GM19395 (cell line): ENCODE results near the gene FASTKD2.
A peak's percentile ranks its signal among the peaks of the same experiment; 100 is the strongest.

Experiments used
- ATAC-seq: cut with Tn5 transposase; IDR thresholded peaks from one replicate; pipeline ENCODE4 v1.9.1; 2021; ENCODE audit warnings: mild to moderate bottlenecking, moderate library complexity; ENCODE audit not compliant: unreplicated experiment

Gene FASTKD2

DNA sequence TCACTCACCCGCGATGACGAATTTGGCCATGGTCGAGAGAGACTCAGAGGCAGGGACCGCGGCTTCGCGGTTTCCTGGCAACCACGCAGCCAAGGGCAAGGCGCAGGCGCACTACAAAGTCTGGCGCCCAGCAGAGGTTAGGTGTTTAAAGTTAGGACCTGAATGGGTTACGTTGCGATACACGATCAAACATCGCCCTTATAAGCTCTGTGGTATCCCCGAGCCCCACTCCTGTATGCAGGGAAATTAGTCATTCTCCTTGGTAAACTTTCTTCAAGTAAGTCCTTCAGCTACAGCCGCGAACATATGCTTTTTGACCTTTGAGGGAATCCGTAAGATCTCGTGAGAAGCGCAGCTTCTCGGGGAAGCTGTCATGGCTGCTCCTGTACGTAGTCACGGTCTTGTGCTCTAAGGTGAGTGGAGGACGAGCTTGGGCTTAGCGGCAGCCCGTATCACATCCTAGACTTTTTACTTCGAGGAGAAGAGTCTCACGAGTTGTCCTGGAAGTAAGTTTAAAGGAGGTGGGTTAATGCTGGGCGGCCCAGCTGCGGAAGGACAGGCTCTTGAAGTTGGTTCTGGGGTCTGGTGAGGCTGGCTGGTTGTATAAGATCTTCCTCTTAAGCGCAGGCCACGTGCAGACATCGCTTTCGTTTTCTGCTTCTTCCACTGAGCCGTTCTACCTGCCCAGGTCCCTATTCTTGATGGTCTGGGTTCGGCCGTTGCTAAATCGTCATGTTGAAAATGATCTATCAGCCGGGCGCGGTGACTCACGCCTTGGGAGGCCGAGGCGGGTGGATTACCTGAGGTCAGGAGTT lies at the start of gene FASTKD2, which contains the start of gene MDH1B:
Gene FASTKD2 (plus strand): TSS at position 365 of the 815 bp plus-strand sequence. CDS start 1,088 bp downstream, outside the sequence.
Gene MDH1B (minus strand): TSS at position 87 of the 815 bp plus-strand sequence. CDS start 57 bp downstream, at position 30.
- ATAC-seq = peak; percentile 96

DNA sequence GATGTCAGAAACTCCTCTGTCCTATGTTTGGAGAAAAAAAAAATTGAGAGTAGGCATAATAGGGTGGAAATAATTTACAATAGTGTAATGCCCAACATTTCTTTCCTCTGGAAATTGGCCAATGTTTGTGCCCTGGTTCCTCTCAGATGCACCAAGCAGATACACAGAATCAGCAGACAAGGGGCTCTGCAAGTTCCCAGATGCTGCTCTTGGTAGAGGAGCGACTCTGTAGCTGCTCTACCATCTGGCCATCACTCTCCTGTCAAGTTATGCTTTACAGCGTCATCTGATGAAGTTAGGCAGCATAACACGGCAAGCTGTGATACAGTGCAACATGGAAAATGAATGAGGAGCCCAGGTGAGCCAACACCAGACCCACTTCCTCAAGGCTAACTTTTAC lies 48.8 kb upstream of the FASTKD2 start:
- ATAC-seq = no peak

DNA sequence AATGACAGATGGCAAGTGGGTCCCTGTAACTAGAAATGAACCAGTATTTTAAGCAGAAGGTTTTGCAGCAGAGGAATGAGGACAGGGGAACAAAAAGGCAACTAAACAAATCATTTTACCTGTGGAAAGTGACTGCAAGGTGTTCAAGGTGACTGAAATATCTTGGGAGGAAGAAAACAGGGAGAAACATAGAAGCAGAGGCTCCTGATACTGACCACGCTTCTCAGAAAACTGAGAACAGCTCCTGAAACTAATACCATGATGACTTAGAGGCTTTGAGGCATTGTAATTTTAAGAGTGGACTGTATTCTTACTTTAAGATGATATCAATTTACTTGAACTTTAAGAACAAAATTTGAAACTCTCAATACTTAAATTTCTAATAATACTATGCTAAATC lies 47.1 kb upstream of the FASTKD2 start, which contains the start of gene DYTN:
Gene DYTN (minus strand): TSS at position 101 of the 400 bp plus-strand sequence. CDS start 117 bp downstream, outside the sequence.
- no peak for ATAC-seq

DNA sequence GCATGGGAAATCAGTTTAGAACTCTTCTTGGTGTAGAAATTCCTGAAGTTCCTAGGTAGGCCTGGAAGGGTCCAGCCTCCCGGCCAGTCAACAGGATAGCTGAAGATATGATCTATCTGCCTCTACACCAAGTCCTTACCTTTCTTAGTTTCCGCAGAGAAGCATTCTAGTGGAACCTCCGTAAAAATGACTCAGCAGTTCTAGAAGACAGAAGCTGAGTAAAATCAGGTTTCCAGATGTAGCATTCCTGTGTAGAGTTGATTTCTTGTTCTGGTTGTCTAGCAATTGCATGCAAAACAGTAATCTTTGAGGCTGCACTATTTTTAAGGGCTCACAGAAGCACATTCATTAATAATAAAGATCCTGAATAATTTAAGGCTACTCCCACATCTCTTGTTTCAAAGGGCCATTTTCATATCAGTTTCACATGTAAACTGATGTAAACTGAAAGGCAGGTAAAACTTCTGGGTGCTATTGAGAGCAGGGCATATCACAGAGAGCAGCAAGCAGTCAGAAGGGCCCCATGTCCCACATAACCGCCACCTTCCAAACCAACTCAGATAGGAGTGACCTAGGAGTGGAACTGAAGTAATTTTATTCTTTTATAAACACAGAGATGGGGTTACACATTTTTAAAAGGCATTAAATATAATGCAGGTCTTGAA lies 44.0 kb upstream of the FASTKD2 start:
- peak; percentile 91 for ATAC-seq

DNA sequence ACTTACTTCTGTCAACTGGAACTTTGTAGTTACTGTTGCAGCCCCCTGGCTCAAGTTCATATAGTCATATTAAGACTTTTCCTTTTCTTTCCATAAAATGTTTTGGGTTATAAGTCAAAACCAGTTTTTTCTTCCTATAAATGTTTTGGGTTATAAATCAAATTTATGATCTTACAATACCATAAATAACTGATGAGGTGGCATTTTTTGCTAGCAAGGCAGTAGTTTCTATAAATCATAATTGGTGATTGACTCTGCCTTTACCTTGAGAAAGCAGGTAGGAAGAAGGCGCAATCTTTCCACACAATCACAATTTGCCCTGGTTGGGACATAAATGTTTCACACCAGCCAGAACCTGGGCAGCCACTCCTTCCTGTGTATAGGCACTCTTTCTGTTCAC lies 42.1 kb upstream of the FASTKD2 start:
- no peak for ATAC-seq

DNA sequence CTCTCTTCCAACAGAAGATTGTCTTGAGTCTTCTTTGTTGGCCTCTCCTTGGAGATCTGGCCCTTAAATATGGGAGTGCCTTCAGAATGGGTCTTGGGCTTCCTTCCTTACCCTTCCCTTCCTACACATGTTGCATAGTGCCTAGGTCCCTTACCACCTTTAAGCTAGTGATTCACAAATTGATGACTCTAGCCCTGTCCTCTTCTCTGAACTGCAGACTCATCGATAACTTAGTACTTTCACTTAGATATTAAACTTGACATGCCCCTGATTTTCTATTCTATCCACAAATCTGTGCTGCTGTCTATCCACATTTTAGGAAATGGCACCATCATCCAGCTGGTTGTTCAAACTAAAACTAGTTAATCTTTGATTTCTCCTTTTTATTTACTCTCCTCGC lies 38.1 kb upstream of the FASTKD2 start:
- ATAC-seq = no peak

DNA sequence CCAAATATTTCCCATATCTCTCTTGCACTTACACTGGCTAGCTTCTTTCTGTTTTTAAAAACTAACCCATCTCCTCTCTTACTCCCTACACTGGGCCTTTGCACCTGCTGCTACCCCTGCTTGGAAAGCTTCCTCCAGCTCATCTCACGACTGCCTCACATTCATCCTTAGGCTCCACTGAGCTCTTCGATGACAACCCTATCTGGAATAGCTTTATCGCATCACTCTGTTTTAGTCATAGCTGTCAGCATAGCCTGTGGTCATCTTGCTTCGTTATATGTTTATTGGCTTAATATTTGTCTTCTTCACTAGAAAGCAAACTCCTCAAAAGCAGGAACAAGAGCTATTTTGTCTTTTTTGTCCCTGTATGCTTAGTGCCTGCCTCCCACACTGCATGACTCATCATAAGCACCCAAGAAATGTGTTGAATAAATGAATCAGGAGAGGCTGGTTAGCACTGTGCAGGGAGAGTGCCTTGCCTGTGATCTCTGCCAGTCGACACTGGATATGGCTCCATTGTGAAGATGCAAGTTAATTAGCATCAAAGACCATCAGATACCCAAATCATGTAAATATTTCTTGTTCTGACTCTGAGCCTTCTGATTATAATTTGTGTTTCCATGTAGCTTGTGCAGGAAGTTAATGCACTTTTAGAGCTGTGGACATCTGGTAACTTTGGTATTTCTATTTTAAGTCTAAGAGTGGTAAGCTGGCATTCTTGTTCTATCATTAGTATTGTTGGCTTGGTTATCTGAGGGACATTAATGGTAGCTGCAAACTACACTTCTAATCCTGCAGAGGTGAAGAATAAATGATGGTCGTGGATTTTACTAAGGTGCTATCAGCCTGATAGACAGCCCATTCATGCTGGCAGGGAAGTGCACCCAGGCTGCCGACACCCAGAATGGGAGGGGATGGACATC lies 36.9 kb upstream of the FASTKD2 start:
- no peak for ATAC-seq

DNA sequence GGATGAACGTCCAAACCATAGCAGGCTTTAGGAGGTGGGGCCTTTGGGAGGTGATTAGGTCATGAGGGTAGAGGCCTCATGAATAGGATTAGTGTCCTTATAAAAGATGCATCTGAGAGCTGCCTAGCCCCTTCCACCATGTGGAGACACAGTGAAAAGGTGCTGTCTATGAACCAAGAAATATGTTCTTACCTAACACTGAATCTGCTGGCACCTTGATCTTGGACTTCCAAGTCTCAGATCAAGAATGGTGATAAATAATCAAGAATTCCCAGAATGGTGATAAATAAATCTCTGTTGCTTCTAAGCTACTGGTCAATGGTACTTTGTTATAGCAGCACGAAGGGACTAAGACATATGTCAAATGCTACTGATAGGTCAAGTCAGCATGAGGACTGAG lies 32.1 kb upstream of the FASTKD2 start:
- ATAC-seq = no peak

DNA sequence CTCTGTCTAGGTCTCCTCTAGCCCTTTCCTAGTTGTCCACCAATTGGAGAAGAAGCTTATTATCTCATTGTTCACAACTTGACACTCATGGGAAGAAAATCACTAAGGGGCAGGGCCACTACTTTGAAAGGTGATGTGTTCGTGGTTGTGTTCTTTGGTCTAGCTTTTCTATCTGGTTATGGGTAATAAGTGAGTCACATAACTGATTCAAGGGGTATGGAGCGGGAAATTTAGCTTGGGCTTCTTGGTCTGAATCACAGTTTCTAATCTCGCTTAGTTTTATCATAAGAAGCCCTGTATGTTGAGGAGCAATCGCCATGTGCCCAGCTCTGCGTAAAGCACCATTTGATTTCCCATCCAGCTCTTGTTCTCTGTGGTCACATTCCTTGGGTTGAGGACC lies 28.5 kb upstream of the FASTKD2 start:
- ATAC-seq = no peak

DNA sequence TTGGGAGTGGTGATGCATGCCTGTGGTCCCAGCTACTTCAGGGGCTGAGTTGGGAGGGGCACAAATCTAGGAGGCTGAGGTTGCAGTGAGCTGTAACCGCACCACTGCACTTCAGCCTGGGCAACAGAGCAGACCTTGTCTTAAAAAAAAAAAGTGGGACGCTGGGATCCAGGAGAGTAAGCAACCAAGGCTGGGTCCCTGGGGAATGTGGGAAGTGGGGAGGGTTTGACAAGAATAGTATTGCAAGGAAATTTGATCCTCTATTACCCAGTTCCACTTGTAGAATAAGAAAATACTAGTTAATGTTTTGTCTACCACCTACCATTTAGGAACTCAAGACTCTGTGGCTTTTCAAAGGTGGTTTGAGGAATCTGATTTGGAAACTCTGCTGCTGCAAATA lies 26.1 kb upstream of the FASTKD2 start:
- ATAC-seq = no peak

DNA sequence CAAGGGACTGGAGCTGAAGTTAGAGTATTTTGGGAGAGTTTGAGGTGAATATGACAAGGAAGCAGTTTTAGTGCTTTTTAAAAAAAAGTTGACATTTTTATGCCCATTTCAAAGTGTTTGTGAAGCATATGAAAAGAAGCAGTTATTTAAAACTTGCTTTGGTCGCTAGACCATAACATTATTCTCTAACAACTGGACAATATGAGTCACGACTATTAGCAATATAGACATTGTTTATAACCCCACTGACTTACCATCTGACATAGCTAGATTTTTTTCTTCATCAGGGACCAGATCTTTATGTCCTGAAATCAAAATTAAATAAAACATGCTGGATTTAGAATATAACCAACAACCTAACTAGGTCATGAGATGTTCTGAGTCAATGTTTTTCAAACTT lies 24.6 kb upstream of the FASTKD2 start:
- no peak for ATAC-seq

DNA sequence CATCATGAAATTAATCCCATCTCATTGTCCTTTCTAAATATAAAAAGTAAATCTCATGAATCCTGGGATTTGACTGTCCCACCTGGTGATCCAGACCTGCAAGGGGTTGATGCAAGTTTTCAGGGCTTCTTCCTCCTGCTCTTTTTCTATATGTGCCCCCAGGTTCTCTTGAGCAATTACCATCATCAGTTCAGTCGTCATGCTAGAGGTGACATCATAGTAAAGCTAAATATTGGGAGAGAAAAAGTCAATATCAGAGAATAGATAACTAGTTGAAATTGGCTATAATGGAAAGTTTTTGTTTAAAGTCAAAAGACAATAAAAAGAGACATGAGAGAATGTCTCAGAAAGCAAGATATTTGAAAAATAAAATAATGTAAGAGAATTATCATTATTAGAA lies 8.6 kb upstream of the FASTKD2 start:
- no peak for ATAC-seq

DNA sequence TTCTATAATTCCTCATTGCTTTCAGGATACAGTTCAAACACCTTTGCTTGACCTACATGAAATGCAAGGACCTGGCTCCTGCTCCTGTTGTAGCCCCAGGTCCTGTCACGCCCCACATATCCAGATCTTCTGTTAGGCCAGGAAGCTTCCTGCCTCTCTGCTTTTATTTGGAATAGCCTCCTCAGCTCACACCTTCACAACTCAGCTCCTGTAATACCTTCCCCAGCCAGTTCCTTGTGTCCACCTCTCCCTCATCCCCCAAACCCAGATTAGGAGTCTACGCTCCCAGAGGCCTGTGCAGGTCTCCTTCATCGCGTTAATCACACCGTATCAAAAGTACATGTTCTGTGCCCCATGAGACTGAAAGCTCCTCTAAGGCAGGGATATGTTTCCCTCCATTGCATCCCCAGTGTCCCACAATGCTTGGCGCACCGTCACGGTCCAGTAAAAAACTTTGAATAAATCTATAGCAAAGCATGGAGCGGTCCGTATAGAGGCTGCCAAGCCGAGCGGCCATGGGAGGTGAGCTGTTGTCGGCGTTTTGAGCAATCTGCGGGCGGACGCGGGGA lies 649 bp upstream of the FASTKD2 start:
- no peak for ATAC-seq

DNA sequence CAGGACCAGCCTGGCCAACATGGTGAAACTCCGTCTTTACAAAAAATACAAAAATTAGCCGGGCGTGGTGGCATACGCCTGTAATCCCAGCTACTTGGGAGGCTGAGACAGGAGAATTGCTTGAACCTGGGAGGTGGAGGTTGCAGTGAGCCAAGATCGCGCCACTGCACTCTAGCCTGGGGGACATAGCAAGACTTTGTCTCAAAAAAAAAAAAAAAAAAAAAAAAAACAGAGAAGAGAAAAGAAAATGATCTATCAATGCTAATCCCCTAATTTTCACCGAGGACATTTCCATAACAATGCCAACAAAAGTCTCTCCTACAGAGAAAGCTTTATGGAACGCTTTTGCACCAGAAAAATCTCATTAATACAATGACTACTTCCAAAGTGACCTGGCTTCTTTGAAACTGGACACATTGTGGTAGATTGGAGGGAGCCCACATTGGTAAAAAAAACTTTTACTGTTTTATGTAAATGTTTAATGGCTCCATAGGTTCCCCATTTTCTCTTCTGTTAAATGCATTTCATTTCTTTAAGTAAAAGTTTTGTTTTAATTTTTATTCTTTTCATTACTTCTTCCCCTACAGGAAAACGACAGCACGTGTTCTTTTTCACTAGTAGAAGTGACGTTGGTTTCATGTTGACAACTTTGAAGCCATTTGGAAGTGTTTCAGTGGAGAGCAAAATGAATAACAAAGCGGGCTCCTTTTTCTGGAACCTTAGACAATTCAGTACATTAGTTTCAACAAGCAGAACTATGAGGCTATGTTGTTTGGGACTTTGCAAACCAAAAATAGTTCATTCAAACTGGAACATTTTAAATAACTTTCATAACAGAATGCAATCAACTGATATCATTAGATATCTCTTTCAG lies 888 bp downstream of the FASTKD2 start:
- ATAC-seq = no peak

DNA sequence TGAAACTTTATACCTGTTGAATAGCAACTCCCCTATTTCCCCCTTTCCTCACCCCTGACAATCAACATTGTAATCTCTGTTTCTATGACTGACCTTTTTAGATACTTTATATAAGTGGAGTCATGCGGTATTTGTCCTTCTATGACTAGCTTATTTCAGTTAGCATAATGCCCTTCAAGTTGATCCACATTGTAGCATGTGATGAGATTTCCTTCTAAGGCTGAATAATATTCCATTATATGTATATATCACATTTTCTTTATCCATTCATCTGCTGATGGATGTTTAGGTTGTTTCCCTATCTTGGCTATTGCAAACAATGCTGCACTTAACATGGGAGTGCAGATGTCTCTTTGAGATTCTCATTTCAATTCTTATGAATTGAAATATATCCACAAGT lies 9.5 kb downstream of the FASTKD2 start:
- no peak for ATAC-seq

DNA sequence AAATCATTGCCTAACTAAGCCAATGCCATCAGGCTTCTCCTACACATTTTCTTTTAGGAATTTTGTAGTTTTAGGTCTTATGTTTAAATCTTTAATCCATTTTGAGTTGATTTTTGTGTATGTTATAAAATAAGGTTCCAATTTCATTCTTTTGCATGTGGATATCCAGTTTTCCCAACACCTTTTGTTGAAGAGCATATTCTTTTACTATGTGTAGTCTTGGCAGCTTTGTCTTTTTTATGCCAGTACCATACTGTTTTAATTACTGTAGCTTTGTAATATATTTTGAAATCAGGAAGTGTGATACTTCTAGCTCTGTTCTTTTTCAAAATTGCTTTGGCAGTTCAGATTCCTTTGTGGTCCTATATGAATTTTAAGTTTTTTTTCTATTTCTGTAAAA lies 11.0 kb downstream of the FASTKD2 start:
- ATAC-seq = no peak

DNA sequence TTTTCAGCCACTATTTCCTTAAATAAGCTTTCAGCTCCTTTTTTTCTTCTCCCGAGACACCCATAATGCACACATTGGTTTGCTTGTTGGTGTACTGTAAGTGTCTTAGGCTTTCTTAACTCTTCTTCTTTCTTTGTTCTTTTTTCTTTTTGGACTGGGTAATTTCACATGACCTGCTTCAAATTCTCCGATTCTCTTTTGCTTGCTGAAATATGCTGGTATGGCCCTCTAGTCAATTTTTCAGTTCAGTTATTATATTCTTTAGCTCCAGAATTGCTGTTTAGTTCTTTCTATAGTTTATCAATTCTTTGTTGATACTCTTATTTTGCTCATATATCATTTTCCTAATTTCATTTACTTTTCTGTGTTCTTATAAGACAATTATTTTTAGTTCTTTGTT lies 15.3 kb downstream of the FASTKD2 start:
- no peak for ATAC-seq

DNA sequence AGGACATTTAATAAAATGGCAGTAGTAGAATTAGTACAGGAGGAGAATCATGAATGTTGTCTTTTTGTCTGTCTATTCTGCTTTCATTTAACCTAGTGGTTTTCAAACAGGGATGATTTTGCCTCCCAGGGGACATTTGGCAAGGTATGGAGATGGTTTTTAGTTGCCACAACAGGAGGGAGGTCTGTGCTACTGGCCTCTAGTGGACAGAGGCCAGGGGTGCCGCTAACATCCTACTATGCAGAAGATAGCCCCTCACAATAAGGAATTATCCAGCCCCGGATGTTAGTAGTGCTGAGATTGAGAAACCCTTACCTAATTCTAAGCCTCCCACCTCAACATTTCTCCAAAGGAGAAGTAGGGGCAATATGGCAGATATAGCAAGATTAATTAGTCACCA lies 18.3 kb downstream of the FASTKD2 start:
- no peak for ATAC-seq

DNA sequence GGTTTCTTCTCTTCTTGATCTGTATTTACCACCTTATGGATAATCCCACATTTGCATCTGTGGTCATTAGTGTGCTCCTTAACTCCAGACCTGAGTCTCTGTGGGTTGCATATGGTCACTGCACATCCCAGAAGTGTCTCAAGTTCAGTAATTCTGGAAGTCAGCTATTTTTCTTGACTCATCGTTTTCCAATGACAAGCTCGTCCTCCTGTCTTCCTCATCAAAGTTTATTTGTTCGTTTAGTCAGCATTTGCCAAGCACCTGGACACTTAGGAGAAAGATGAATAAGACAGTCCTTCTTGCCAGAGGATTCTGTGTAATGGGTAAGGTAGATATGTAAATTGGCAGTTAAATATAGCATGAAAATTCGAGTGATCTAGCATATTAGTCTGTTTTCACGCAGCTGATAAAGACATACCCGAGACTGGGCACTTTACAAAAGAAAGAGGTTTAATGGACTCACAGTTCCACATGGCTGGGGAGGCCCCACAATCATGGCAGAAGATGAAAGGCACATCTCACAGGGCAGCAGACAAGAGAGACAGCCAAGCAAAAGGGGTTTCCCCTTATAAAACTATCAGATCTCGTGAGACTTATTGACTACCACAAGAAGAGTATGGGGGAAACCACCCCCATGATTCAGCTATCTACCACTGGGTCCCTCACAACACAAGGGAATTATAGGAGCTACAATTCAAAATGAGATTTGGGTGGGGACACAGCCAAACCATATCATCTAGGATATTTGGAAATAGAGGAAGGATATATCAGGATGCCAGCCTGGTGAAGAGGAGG lies 19.4 kb downstream of the FASTKD2 start:
- ATAC-seq = no peak
